ENCODE data around the gene DNAAF8.

DNA sequence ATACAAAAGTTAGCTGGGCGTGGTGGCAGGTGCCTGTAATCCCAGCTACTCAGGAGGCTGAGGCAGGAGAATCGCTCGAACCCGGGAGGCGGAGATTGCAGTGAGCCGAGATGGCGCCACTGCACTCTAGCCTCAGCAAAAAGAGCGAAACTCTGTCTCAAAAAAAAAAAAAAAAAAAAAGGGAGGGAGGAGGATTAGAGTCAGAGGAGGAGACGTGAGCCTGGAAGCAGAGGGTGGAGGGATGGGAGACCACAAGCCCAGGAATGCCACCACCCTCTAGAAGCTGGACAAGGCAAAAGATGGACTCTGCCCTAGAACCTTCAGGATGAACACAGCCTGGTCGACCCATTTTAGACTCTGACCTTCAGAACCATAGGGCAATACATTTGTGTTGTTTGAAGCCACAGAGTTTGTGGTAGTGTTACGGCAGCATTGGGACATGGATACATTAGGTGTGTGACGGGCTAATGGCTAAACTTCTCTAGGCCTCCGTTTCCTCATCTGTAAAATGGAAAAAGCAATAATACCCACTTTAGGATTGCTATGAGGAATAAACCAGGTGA is 58.7 kb downstream of the DNAAF8 start:
- TF ChIP-seq, protein P1, sequence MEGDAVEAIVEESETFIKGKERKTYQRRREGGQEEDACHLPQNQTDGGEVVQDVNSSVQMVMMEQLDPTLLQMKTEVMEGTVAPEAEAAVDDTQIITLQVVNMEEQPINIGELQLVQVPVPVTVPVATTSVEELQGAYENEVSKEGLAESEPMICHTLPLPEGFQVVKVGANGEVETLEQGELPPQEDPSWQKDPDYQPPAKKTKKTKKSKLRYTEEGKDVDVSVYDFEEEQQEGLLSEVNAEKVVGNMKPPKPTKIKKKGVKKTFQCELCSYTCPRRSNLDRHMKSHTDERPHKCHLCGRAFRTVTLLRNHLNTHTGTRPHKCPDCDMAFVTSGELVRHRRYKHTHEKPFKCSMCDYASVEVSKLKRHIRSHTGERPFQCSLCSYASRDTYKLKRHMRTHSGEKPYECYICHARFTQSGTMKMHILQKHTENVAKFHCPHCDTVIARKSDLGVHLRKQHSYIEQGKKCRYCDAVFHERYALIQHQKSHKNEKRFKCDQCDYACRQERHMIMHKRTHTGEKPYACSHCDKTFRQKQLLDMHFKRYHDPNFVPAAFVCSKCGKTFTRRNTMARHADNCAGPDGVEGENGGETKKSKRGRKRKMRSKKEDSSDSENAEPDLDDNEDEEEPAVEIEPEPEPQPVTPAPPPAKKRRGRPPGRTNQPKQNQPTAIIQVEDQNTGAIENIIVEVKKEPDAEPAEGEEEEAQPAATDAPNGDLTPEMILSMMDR (conservative IDR thresholded peaks at IDR 0.05; ENCODE audit: low read depth, low read length): no peak
- TF ChIP-seq EZH2 (IDR thresholded peaks at IDR 0.05; ENCODE audit: low read length, unreplicated experiment) (no peak), EZH2phosphoT487 (IDR thresholded peaks at IDR 0.05; ENCODE audit: borderline replicate concordance, low read length) (no peak)
